ENCODE measurements around the gene ACTR8. TPM values are rescaled to one million over a fixed set of nuclear protein-coding genes. Genes with fewer than 3 reads are reported as not detected.

The ACTR8 gene
- total RNA-seq, 3 donors from 2014 or later (not counting 1 experiment from before 2014, with no cell fraction given), result 32.5 to 54.2 (median 41.5) TPM

- DNase-seq, result no peak
- intact Hi-C loops (cut with micrococcal nuclease), result no loop called here
- Mint-ChIP-seq H3K27ac (no peak overlapping the region), H3K4me3 (no peak overlapping the region), H3K4me1 (no peaks in the 10 kb centered on the region), H3K9me3 (no peaks in the 10 kb centered on the region), H3K27me3 (ENCODE audit: low read depth in 2 of 2) (peaks cover 0 to 6% of the 10 kb centered on the region in 2 donors), H3K36me3 (no peaks in the 10 kb centered on the region)
- Histone ChIP-seq H3K27ac (ENCODE audit: low read length) (no peak overlapping the region), H3K36me3 (ENCODE audit: control insufficient read depth, insufficient read depth, low read length) (no peaks in the 10 kb centered on the region), H3K4me3 (ENCODE audit: low read length) (no peak overlapping the region), H3K4me1 (ENCODE audit: control insufficient read depth, insufficient read depth, low read length) (no peaks in the 10 kb centered on the region), H3K9me3 (ENCODE audit: control insufficient read depth, insufficient read depth, low read length) (no peaks in the 10 kb centered on the region), H3K27me3 (ENCODE audit: control insufficient read depth, insufficient read depth, low read length) (no peaks in the 10 kb centered on the region)
- TF ChIP-seq CTCF (IDR thresholded peaks at IDR 0.05), result no peak
- WGBS (ENCODE audit: insufficient coverage), result 100% methylated on average over 1 of the region's 1 CpG
- ATAC-seq, result no peak
These were observed 53.4 kb downstream of the ACTR8 start for GRCh38 chr3:53828581-53828980.

GRCh38 chr3:53826048-53826447 is 55.9 kb downstream of the ACTR8 start:
- intact Hi-C loops (cut with micrococcal nuclease), result no loop called here
- Histone ChIP-seq H3K27me3 (ENCODE audit: control insufficient read depth, insufficient read depth, low read length) (no peaks in the 10 kb centered on the region), H3K4me3 (ENCODE audit: low read length) (no peak overlapping the region), H3K36me3 (ENCODE audit: control insufficient read depth, insufficient read depth, low read length) (no peaks in the 10 kb centered on the region), H3K27ac (ENCODE audit: low read length) (no peak overlapping the region), H3K9me3 (ENCODE audit: control insufficient read depth, insufficient read depth, low read length) (no peaks in the 10 kb centered on the region), H3K4me1 (ENCODE audit: control insufficient read depth, insufficient read depth, low read length) (no peaks in the 10 kb centered on the region)
- no peaks in the 10 kb centered on the region for H3K4me1 Mint-ChIP-seq
- no peaks in the 10 kb centered on the region for H3K36me3 Mint-ChIP-seq
- H3K9me3 Mint-ChIP-seq, result no peaks in the 10 kb centered on the region
- no peak overlapping the region for H3K27ac Mint-ChIP-seq
- TF ChIP-seq CTCF (IDR thresholded peaks at IDR 0.05), result no peak
- H3K27me3 Mint-ChIP-seq (ENCODE audit: low read depth in 2 of 2), result peaks cover 0 to 6% of the 10 kb centered on the region in 2 donors
- no peak overlapping the region for H3K4me3 Mint-ChIP-seq
- DNase-seq (no peak), ATAC-seq (no peak)
- whole genome bisulfite sequencing (ENCODE audit: insufficient coverage), result 29% methylated on average over 1 of the region's 1 CpG

- no peak for DNase-seq
- Mint-ChIP-seq H3K4me1 (no peaks in the 10 kb centered on the region), H3K4me3 (no peak overlapping the region), H3K9me3 (no peaks in the 10 kb centered on the region), H3K27ac (no peak overlapping the region), H3K27me3 (ENCODE audit: low read depth in 2 of 2) (peaks cover 0 to 6% of the 10 kb centered on the region in 2 donors), H3K36me3 (no peaks in the 10 kb centered on the region)
- Histone ChIP-seq H3K4me1 (ENCODE audit: control insufficient read depth, insufficient read depth, low read length) (no peaks in the 10 kb centered on the region), H3K9me3 (ENCODE audit: control insufficient read depth, insufficient read depth, low read length) (no peaks in the 10 kb centered on the region), H3K27ac (ENCODE audit: low read length) (no peak overlapping the region), H3K36me3 (ENCODE audit: control insufficient read depth, insufficient read depth, low read length) (no peaks in the 10 kb centered on the region), H3K4me3 (ENCODE audit: low read length) (no peak overlapping the region), H3K27me3 (ENCODE audit: control insufficient read depth, insufficient read depth, low read length) (no peaks in the 10 kb centered on the region)
- intact Hi-C loops (cut with micrococcal nuclease), result no loop called here
- no peak for ATAC-seq
- WGBS (ENCODE audit: insufficient coverage), result 95% methylated on average over 4 of the region's 4 CpGs
- TF ChIP-seq CTCF (IDR thresholded peaks at IDR 0.05), result no peak
These were observed 57.2 kb downstream of the ACTR8 start for GRCh38 chr3:53824795-53825194.

- Histone ChIP-seq H3K27me3 (ENCODE audit: control insufficient read depth, insufficient read depth, low read length) (no peaks in the 10 kb centered on the region), H3K9me3 (ENCODE audit: control insufficient read depth, insufficient read depth, low read length) (no peaks in the 10 kb centered on the region), H3K36me3 (ENCODE audit: control insufficient read depth, insufficient read depth, low read length) (no peaks in the 10 kb centered on the region), H3K27ac (ENCODE audit: low read length) (no peak overlapping the region), H3K4me1 (ENCODE audit: control insufficient read depth, insufficient read depth, low read length) (no peaks in the 10 kb centered on the region), H3K4me3 (ENCODE audit: low read length) (no peak overlapping the region)
- intact Hi-C loops (cut with micrococcal nuclease), result no loop called here
- no peaks in the 10 kb centered on the region for H3K36me3 Mint-ChIP-seq
- no peak overlapping the region for H3K4me3 Mint-ChIP-seq
- peaks cover 0 to 8% of the 10 kb centered on the region in 2 donors for H3K27me3 Mint-ChIP-seq (ENCODE audit: low read depth in 2 of 2)
- DNase-seq (no peak), ATAC-seq (no peak)
- H3K27ac Mint-ChIP-seq, result no peak overlapping the region
- WGBS (ENCODE audit: insufficient coverage), result 92% methylated on average over 10 of the region's 10 CpGs
- no peaks in the 10 kb centered on the region for H3K9me3 Mint-ChIP-seq
- no peaks in the 10 kb centered on the region for H3K4me1 Mint-ChIP-seq
- no peak for TF ChIP-seq CTCF (IDR thresholded peaks at IDR 0.05)
These were observed 57.8 kb downstream of the ACTR8 start for GRCh38 chr3:53823956-53824657.

All from natural killer cell (primary cell).